Psoas muscle (tissue), 8 donors: ENCODE results near the gene IBA57. TPM values are rescaled to one million over a fixed set of nuclear protein-coding genes. Genes with fewer than 3 reads are reported as not detected.
A peak's percentile ranks its signal among the peaks of the same experiment; 100 is the strongest.

Experiments used
- ATAC-seq, 4 donors: fragments of 200-7000 bp; cut with Tn5 transposase; one replicate each; pipeline ENCODE4 v1.9.1; 2020; ENCODE audit warnings: moderate library complexity in 3 of 4, mild to moderate bottlenecking in 2 of 4
- DNase-seq, 2 donors: peaks; one replicate each; pipeline ENCODE4 v3.0.0-alpha.2; 2020
- H3K27ac ChIP-seq: fragments of 200-600 bp; one replicate; pipeline ENCODE4 v1.8.0; 2022
- H3K27me3 ChIP-seq, 3 donors: fragments of 200-600 bp in 1 of 3; one replicate each; pipeline versions ENCODE4 v1.6.1 to v1.8.0; 2013 to 2022; ENCODE audit warnings: low read length in 2 of 3, mild to moderate bottlenecking in 2 of 3, moderate library complexity in 1 of 3; ENCODE audit not compliant: insufficient read depth in 3 of 3
- H3K36me3 ChIP-seq, 2 donors: fragments of 200-600 bp in 1 of 2; one replicate each; pipeline versions ENCODE4 v1.6.1 to v1.8.0; 2013 to 2022; ENCODE audit warnings: low read depth in 1 of 2, mild to moderate bottlenecking in 1 of 2, moderate library complexity in 1 of 2; ENCODE audit not compliant: insufficient read depth in 1 of 2
- H3K4me1 ChIP-seq: fragments of 200-600 bp; one replicate; pipeline ENCODE4 v1.8.0; 2022
- H3K4me3 ChIP-seq: fragments of 200-600 bp; one replicate; pipeline ENCODE4 v1.8.0; 2022; ENCODE audit warnings: mild to moderate bottlenecking
- H3K9me3 ChIP-seq: fragments of 200-600 bp; one replicate; pipeline ENCODE4 v1.8.0; 2022
- WGBS, 3 donors: extraction: QIAGEN DNeasy Blood & Tissue Kit; methylation state at CpG; one replicate each; pipeline versions ENCODE4 v1.1.6 to v1.1.7; 2013; 5-methylcytosine and 5-hydroxymethylcytosine counted together
- intact Hi-C, 2 donors: fragments of 100-400 bp; cut with DNase I; formaldehyde crosslinking; loops; one replicate each; pipeline versions ENCODE4 v1.11.0 to v1.14.2; 2022
- polyA plus RNA-seq, 3 donors: library from polyadenylated mRNA; stranded (reverse); fragments of 200-250 nt; gene quantifications; one replicate each; pipeline ENCODE4 v1.2.3, GENCODE V29; 2013
- total RNA-seq, 4 donors: library from RNA; stranded (reverse); fragmentation: NEBNext Ultra II Directional in 2 of 4; extraction: Animal tissue kit (Norgen Biotek cat#: 25700) in 2 of 4; gene quantifications; one replicate each; pipeline versions ENCODE4 v1.2.1 to v1.2.4, GENCODE V29; 2021 to 2023
- TF ChIP-seq, protein P1 (sequence below): fragments of 200-600 bp; IDR thresholded peaks from one replicate; pipeline ENCODE4 v1.8.0; 2022; ENCODE audit warnings: antibody characterized with exemption
- donor health status: healthy with polysubstance abuse.
- donor health status: DM: no; HTN: no; CAD: no; lungs with moderate emphysema.
- donor health status: Bipolar disorder and iron deficiency.
- donor health status: healthy.
- donor health status: DM: yes; HTN: yes; CAD: no.
- donor health status: DM: no; HTN: no; CAD: no.
- donor health status: DM: no; HTN: no; CAD: no.
- donor health status: DM: yes; HTN: yes; CAD: no.

Gene IBA57
- total and polyA plus RNA-seq, 7 donors: 7.7 to 26.2 (median 15.1) TPM

DNA sequence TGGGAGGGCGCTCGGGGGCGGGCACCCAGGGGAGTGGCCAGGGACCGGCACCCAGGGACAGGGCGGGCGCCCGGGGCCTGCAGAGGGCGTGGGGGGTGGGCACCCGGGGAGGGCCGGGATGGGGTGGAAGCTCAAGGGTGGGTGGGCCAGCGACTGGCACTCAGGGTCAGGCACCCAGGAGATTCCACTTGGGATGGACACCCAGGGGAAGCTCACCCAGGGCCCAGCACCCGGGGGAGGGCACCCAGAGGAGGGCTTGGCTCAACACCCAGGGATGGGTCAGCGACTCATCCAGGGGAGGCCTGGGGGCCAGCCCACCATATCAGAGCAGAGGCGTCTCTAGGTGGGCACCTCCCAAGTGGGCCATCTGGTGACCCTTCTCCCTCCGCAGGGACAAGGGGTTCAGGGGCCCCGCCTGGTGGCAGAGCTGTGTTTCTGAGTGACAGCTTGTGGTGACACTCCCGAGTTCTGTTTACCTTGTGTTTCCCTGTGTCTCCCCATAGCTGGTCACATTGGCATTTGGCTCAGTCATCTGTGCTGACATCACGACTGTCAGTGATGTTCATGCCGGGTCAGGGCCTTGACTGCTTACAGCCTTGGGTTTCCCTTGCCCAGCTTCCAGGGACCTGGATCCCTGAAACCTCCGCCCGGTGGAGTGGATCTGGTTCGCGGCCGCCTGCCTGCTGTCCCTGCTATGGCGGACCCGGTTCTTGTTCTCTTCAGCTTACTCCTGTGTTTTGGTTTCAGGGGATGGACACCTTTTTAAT, 749 bp downstream of the IBA57 start:
- no peaks in the 10 kb centered on the region for H3K36me3 ChIP-seq
- peak overlapping the region; percentile 99 for H3K27ac ChIP-seq
- H3K4me3 ChIP-seq: peak overlapping the region; percentile 75
- TF ChIP-seq, protein P1, sequence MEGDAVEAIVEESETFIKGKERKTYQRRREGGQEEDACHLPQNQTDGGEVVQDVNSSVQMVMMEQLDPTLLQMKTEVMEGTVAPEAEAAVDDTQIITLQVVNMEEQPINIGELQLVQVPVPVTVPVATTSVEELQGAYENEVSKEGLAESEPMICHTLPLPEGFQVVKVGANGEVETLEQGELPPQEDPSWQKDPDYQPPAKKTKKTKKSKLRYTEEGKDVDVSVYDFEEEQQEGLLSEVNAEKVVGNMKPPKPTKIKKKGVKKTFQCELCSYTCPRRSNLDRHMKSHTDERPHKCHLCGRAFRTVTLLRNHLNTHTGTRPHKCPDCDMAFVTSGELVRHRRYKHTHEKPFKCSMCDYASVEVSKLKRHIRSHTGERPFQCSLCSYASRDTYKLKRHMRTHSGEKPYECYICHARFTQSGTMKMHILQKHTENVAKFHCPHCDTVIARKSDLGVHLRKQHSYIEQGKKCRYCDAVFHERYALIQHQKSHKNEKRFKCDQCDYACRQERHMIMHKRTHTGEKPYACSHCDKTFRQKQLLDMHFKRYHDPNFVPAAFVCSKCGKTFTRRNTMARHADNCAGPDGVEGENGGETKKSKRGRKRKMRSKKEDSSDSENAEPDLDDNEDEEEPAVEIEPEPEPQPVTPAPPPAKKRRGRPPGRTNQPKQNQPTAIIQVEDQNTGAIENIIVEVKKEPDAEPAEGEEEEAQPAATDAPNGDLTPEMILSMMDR: peak; percentile 39
- H3K27me3 ChIP-seq: no peaks in the 10 kb centered on the region
- ATAC-seq (peak; percentile 55 to 70 (median 60)), DNase-seq (peak; percentile 71 to 86)
- intact Hi-C loops: loop anchor here (2.0 to 5.0 kb wide), 2 partner anchors 30 to 34 kb away; no protein-coding TSS in a partner anchor
- WGBS, 3 donors: 10 to 11% (median 10%) methylated on average over 20 to 26 of the region's 26 CpGs
- H3K9me3 ChIP-seq: no peaks in the 10 kb centered on the region
- peaks cover 35% of the 10 kb centered on the region for H3K4me1 ChIP-seq

DNA sequence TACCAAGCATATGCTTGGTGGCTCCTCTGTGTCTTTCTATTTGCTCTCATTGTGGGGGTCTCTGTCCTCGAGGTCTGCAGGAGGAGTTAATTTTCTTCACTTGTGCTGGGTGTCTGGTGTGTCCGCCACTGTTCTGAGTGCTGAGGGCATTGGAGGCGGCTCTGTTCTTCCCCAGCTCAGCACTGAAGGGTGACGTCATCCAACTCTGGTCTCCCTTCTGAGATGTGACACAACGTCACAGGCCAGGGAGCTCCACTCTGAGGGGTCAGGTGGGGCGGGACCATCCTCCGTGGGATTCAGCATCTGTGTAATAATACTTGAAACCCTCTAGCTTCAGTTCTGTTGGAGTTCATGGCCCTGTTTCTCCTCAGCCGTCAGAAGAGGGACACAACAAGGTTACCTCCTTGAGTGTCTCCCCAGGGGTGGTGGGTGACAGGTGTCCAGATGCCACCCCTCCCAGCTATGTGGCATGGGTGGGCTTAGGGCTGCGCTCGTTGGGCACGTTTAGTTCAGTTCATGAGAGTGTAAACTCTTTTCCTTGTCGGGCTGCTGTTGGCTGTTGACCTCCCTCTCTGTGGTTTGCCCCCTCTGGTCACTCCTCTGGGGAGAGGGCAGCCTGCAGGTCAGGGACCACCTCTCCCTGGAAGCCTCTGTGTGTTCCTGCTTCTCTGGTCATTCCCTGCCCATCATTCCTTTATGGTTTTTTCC, 3.1 kb downstream of the IBA57 start:
- 73 to 82% (median 81%) methylated on average over 12 of the region's 12 CpGs for WGBS, 3 donors
- no peaks in the 10 kb centered on the region for H3K9me3 ChIP-seq
- H3K36me3 ChIP-seq: no peaks in the 10 kb centered on the region
- H3K27me3 ChIP-seq: no peaks in the 10 kb centered on the region
- peak in 1 of 2 donors; percentile 24 for DNase-seq
- TF ChIP-seq, protein P1: no peak
- intact Hi-C loops: loop anchor here in 1 of 2 donors (5.0 kb wide), 1 partner anchor 36 kb away; no protein-coding TSS in a partner anchor
- no peak for ATAC-seq
- peaks cover 22% of the 10 kb centered on the region for H3K4me1 ChIP-seq
- H3K4me3 ChIP-seq: no peak overlapping the region
- peak overlapping the region; percentile 0 for H3K27ac ChIP-seq

DNA sequence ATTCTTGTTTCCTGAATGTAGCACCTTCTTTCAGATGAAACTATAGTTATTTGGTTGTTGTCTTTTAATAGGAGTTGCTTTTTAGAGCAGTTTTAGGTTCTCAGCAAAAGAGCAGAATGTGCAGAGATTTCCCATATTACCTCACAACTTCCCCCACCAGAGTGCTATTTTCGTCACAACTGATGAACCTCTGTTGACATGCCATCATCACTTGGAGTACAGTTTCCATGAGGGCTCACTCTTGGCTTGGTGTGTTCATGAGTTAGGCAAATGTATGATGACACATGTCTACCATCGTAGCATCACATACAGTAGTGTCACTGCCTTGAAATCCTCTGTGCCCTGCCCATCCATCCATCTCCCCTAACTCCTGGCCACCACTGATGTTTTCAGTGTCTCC, 3.7 kb downstream of the IBA57 start:
- no peaks in the 10 kb centered on the region for H3K27me3 ChIP-seq
- H3K27ac ChIP-seq: peak overlapping the region; percentile 0
- intact Hi-C loops: loop anchor here in 1 of 2 donors (5.0 kb wide), 1 partner anchor 37 kb away; no protein-coding TSS in a partner anchor
- DNase-seq (peak in 1 of 2 donors; percentile 3), ATAC-seq (no peak)
- no peaks in the 10 kb centered on the region for H3K9me3 ChIP-seq
- peaks cover 19% of the 10 kb centered on the region for H3K4me1 ChIP-seq
- 76 to 80% (median 77%) methylated on average over 2 of the region's 2 CpGs for WGBS, 3 donors
- H3K36me3 ChIP-seq: no peaks in the 10 kb centered on the region
- no peak overlapping the region for H3K4me3 ChIP-seq
- TF ChIP-seq, protein P1: no peak

DNA sequence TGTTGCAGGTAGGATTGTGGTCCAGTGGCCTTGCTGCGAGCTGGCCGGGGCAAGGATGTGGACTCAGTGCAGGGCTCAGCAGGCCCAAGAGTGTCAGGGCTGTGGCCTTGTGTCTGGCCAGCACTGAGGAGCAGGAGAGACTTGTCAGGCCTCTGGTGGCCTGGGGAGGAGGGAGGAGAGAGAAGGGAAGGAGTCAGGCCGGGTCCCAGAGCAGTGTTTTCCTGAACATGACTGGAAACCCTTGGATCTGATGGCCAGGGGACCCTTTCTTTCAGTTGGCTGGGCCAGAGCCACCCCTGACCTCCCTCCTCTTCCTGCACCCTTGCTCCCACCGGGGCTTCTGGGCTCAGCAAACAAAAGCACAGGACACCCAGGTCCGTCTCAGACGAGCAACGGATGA, 5.1 kb downstream of the IBA57 start:
- ATAC-seq (no peak), DNase-seq (peak in 1 of 2 donors; percentile 34)
- H3K4me3 ChIP-seq: no peak overlapping the region
- peak overlapping the region; percentile 10 for H3K27ac ChIP-seq
- peaks cover 12% of the 10 kb centered on the region for H3K4me1 ChIP-seq
- no peaks in the 10 kb centered on the region for H3K9me3 ChIP-seq
- TF ChIP-seq, protein P1: no peak
- H3K36me3 ChIP-seq: peaks cover 0 to 10% of the 10 kb centered on the region in 2 donors
- WGBS, 3 donors: 84 to 90% (median 88%) methylated on average over 7 of the region's 7 CpGs
- no peaks in the 10 kb centered on the region for H3K27me3 ChIP-seq
- intact Hi-C loops: no loop called here
